ENCODE measurements around the gene IRF4. TPM values are rescaled to one million over a fixed set of nuclear protein-coding genes. Genes with fewer than 3 reads are reported as not detected.

IRF4 gene
- total RNA-seq, 1 experiment from 2014 or later, result 0.72 TPM

DNA sequence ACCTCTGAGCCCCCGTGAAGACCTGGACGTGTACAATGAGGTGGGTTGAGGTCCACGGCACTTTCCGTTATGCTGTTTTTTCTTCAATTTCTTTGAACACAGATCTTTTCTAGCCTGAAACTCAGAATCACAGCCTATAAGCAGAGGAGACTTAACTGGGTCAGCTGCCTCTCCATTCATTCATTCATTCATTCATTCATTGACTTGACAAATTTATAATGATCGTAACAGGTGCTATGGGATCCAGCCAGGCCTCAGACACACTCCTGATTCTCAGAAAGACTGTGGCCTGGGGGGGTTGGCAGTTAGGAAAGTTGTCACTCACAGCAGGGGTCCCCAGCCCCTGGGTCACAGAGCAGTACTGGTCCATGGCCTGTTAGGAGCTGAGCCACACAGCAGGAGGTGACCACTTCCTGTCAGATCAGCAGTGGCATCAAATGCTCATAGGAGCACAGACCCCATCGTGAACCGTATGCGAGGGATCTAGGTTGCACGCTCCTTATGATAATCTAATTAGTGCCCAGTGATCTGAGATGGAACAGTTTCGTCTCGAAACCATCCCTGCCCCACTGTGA lies 38.6 kb upstream of the IRF4 start:
- H3K9me3 ChIP-seq (ENCODE audit: control insufficient read depth, insufficient read depth, low read depth, low read length), result no peaks in the 10 kb centered on the region
- no peak for DNase-seq (ENCODE audit: low read depth, low spot score)
- no peak for ATAC-seq
- H3K36me3 ChIP-seq (ENCODE audit: control insufficient read depth, insufficient read depth, low read length), result peaks cover 4% of the 10 kb centered on the region; the same call in 1 of the 2 replicates
- intact Hi-C loops (cut with micrococcal nuclease; ENCODE audit: unreplicated experiment), result no loop called here
- ChIA-PET POLR2A (no interaction called here), CTCF (no interaction called here)
- no peaks in the 10 kb centered on the region for H3K27me3 ChIP-seq (ENCODE audit: control insufficient read depth, insufficient read depth, low read length)
- no TSS peak for BruUV-seq (replicated peaks)
- no peaks in the 10 kb centered on the region for H3K4me1 ChIP-seq (ENCODE audit: control insufficient read depth, insufficient read depth, low read length)
- H3K4me3 ChIP-seq (ENCODE audit: low read depth in 2 of 2, low read length in 2 of 2), result no peak overlapping the region
- no peak for TF ChIP-seq SIN3A (IDR thresholded peaks at IDR 0.05; ENCODE audit: borderline replicate concordance, insufficient read depth, low read depth, low read length)
- H3K27ac ChIP-seq (ENCODE audit: low read length), result no peak overlapping the region
- in situ Hi-C loops (cut with HindIII; ENCODE audit: low pct_unique_long_range_greater_than_20kb, low sequenced_read_pairs), result no loop called here

GRCh38 chr6:353642-354614 lies 37.6 kb upstream of the IRF4 start:
- ATAC-seq, result no peak

More at GRCh38 chr6:353642-354614, 37.6 kb upstream of the IRF4 start:
- ChIA-PET POLR2A (no interaction called here), CTCF (no interaction called here)
- in situ Hi-C loops (cut with HindIII; ENCODE audit: low pct_unique_long_range_greater_than_20kb, low sequenced_read_pairs), result no loop called here
- TF ChIP-seq SIN3A (IDR thresholded peaks at IDR 0.05; ENCODE audit: borderline replicate concordance, insufficient read depth, low read depth, low read length), result no peak
- TF ChIP-seq, protein P1, sequence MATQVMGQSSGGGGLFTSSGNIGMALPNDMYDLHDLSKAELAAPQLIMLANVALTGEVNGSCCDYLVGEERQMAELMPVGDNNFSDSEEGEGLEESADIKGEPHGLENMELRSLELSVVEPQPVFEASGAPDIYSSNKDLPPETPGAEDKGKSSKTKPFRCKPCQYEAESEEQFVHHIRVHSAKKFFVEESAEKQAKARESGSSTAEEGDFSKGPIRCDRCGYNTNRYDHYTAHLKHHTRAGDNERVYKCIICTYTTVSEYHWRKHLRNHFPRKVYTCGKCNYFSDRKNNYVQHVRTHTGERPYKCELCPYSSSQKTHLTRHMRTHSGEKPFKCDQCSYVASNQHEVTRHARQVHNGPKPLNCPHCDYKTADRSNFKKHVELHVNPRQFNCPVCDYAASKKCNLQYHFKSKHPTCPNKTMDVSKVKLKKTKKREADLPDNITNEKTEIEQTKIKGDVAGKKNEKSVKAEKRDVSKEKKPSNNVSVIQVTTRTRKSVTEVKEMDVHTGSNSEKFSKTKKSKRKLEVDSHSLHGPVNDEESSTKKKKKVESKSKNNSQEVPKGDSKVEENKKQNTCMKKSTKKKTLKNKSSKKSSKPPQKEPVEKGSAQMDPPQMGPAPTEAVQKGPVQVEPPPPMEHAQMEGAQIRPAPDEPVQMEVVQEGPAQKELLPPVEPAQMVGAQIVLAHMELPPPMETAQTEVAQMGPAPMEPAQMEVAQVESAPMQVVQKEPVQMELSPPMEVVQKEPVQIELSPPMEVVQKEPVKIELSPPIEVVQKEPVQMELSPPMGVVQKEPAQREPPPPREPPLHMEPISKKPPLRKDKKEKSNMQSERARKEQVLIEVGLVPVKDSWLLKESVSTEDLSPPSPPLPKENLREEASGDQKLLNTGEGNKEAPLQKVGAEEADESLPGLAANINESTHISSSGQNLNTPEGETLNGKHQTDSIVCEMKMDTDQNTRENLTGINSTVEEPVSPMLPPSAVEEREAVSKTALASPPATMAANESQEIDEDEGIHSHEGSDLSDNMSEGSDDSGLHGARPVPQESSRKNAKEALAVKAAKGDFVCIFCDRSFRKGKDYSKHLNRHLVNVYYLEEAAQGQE (IDR thresholded peaks at IDR 0.05; ENCODE audit: insufficient read depth in 1 of 2, low read depth in 2 of 2, low read length in 1 of 2), result no peak
- no peak for TF ChIP-seq POLR2AphosphoS5 (IDR thresholded peaks at IDR 0.05; ENCODE audit: low read depth, low read length)
- no peak for TF ChIP-seq TCF7L2 (IDR thresholded peaks at IDR 0.05; ENCODE audit: low read depth, low read length)
- no peak for TF ChIP-seq CTCF (IDR thresholded peaks at IDR 0.05)
- Histone ChIP-seq H3K4me3 (ENCODE audit: low read depth in 2 of 2, low read length in 2 of 2) (no peak overlapping the region), H3K27me3 (ENCODE audit: control insufficient read depth, insufficient read depth, low read length) (no peaks in the 10 kb centered on the region), H3K9me3 (ENCODE audit: control insufficient read depth, insufficient read depth, low read depth, low read length) (no peaks in the 10 kb centered on the region), H3K27ac (ENCODE audit: low read length) (no peak overlapping the region), H3K36me3 (ENCODE audit: control insufficient read depth, insufficient read depth, low read length) (peaks cover 4% of the 10 kb centered on the region; the same call in 1 of the 2 replicates), H3K4me1 (ENCODE audit: control insufficient read depth, insufficient read depth, low read length) (no peaks in the 10 kb centered on the region)
- no peak for DNase-seq (ENCODE audit: low read depth, low spot score)
- no TSS peak for BruUV-seq (replicated peaks)
- intact Hi-C loops (cut with micrococcal nuclease; ENCODE audit: unreplicated experiment), result no loop called here

Data from Panc1 (cell line).